SK-N-MC (cell line): ENCODE data around the gene ATP6V0A4.

Source experiments
- EZH2 ChIP-seq: fragments of 200-600 bp; sonication (generic); IDR thresholded peaks from one replicate; pipeline ENCODE4 v1.6.1; 2017; ENCODE audit warnings: antibody characterized with exemption
- POLR2AphosphoS5 ChIP-seq: IDR thresholded peaks from 2 replicates; pipeline ENCODE4 v1.6.1; 2012; ENCODE audit warnings: mild to moderate bottlenecking, low read depth, low read length, borderline replicate concordance

DNA sequence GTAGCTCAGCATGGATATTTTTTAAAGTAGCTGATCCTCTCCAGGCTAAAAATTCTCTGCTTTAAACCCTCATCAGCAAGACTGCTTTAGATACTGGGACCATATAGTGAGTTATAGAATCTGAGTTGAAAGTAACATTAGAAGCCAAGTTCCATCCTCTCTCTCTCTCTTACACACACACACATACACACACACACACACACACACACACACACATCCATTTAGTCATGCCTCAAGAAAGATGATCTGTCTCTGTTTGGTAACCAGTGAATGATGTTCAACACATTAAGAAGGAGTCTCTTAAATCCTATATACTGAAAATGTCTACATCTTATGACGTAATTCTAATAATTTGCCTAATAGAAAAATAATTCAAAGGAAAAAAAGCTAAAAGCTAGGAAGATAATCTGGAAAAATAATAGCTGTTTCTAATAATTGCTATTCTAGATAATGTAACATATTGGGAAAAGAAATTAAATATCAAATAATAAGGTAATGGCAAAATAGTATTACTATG lies 16.9 kb upstream of the ATP6V0A4 start:
- TF ChIP-seq EZH2 (no peak), POLR2AphosphoS5 (no peak)
